Fibroblast of skin of left quadriceps (primary cell): Measurements from ENCODE around the gene PTTG1IP.
A peak's percentile ranks its signal among the peaks of the same experiment; 100 is the strongest.

Source experiments
- DNase-seq, 2 experiments: peaks; one replicate each; pipeline ENCODE4 v3.0.0-alpha.2; 2013; ENCODE audit warnings: low read depth in 2 of 2

PTTG1IP gene

GRCh38 chr21:44865561-44866280, 7.8 kb downstream of the PTTG1IP start:
- no peak for DNase-seq

GRCh38 chr21:44862869-44863685, 10.4 kb downstream of the PTTG1IP start:
- DNase-seq, result no peak

GRCh38 chr21:44858791-44859190, 14.7 kb downstream of the PTTG1IP start:
- DNase-seq, result no peak

- DNase-seq, result no peak
Measured at GRCh38 chr21:44858291-44858690, 15.2 kb downstream of the PTTG1IP start.

- no peak for DNase-seq
Measured at GRCh38 chr21:44857127-44857892, 16.2 kb downstream of the PTTG1IP start.

GRCh38 chr21:44856131-44856530, 17.4 kb downstream of the PTTG1IP start:
- DNase-seq, result no peak

GRCh38 chr21:44855572-44855971, 17.9 kb downstream of the PTTG1IP start:
- DNase-seq, result no peak

- no peak for DNase-seq
Measured at GRCh38 chr21:44854664-44855446, 18.6 kb downstream of the PTTG1IP start.

GRCh38 chr21:44854391-44854663, 19.2 kb downstream of the PTTG1IP start:
- DNase-seq, result no peak

- DNase-seq, result no peak
Measured at GRCh38 chr21:44853601-44854390, 19.7 kb downstream of the PTTG1IP start.

GRCh38 chr21:44850905-44851657, 22.4 kb downstream of the PTTG1IP start:
- no peak for DNase-seq

GRCh38 chr21:44850208-44850800, 23.2 kb downstream of the PTTG1IP start:
- no peak for DNase-seq

GRCh38 chr21:44849616-44850130, 23.8 kb downstream of the PTTG1IP start:
- no peak for DNase-seq

- DNase-seq, result no peak
Measured at GRCh38 chr21:44848821-44849521, 24.5 kb downstream of the PTTG1IP start.

- no peak for DNase-seq
Measured at GRCh38 chr21:44847261-44848056, 26.0 kb downstream of the PTTG1IP start.

GRCh38 chr21:44846485-44847260, 26.8 kb downstream of the PTTG1IP start:
- DNase-seq, result peak in 1 of 2 experiments; percentile 14

GRCh38 chr21:44846224-44846484, 27.3 kb downstream of the PTTG1IP start:
- DNase-seq, result no peak
